Epithelial cell of esophagus (primary cell): ENCODE results near the gene LVRN.

Experiments
- DNase-seq: peaks from one replicate; pipeline ENCODE4 v3.0.0; 2010; ENCODE audit warnings: low read depth
- H3K4me3 ChIP-seq: 2 replicates; pipeline ENCODE4 v1.5.1; 2011; ENCODE audit warnings: mild to moderate bottlenecking, low read length, control low read depth
- CTCF ChIP-seq: IDR thresholded peaks from 2 replicates; pipeline ENCODE4 v1.5.1; 2011; ENCODE audit warnings: low read depth, mild to moderate bottlenecking, low read length, control low read depth, inconsistent platforms; ENCODE audit not compliant: insufficient read depth; ENCODE audit errors: missing control alignments

The LVRN gene

GRCh38 chr5:115948091-115948534 lies 14.2 kb upstream of the LVRN start:
- no peak for DNase-seq
- TF ChIP-seq CTCF: no peak

GRCh38 chr5:115949096-115949495 lies 13.2 kb upstream of the LVRN start:
- H3K4me3 ChIP-seq: no peak overlapping the region
- TF ChIP-seq CTCF: no peak
- peak; percentile 30 for DNase-seq

More at GRCh38 chr5:115948091-115948534, 14.2 kb upstream of the LVRN start:
- no peak overlapping the region for H3K4me3 ChIP-seq

GRCh38 chr5:115952588-115952987 lies 9.7 kb upstream of the LVRN start:
- no peak for TF ChIP-seq CTCF

GRCh38 chr5:115954144-115954543 lies 8.1 kb upstream of the LVRN start:
- DNase-seq: no peak
- no peak overlapping the region for H3K4me3 ChIP-seq
- TF ChIP-seq CTCF: no peak

More at GRCh38 chr5:115952588-115952987, 9.7 kb upstream of the LVRN start:
- no peak for DNase-seq
- H3K4me3 ChIP-seq: no peak overlapping the region

GRCh38 chr5:115956957-115957356 lies 5.3 kb upstream of the LVRN start:
- DNase-seq: no peak
- H3K4me3 ChIP-seq: no peak overlapping the region
- TF ChIP-seq CTCF: no peak

GRCh38 chr5:115961381-115962238 lies 665 bp upstream of the LVRN start:
- no peak overlapping the region for H3K4me3 ChIP-seq
- peak; percentile 18 for DNase-seq
- TF ChIP-seq CTCF: no peak
